Activated effector memory CD4-positive, alpha-beta T cell treated with Interleukin-2 at 50 U/mL for 16 hours (primary cell): ENCODE data around the gene SENP1.

Experiments
- DNase-seq: peaks from one replicate; pipeline ENCODE4 v3.0.0-alpha.2; 2020

SENP1 gene

DNA sequence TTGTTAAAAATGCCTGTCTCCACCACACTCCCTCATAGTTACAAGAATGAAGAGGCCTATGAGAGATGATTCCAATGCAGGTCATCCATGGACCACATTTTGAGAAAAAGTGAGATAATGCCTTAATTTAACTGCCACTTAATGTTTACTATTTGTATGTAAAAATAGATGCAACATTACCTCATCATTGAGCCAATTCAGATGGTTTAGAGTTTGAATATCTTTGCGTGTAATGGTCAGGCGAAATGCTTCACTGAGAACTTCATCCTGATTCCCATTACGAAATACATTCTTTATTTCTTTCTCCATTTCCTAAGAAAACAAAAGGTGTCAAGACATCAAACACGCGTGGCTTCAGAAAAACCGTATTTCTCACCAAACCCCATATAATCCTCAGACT lies 42.3 kb downstream of the SENP1 start:
- DNase-seq = no peak

DNA sequence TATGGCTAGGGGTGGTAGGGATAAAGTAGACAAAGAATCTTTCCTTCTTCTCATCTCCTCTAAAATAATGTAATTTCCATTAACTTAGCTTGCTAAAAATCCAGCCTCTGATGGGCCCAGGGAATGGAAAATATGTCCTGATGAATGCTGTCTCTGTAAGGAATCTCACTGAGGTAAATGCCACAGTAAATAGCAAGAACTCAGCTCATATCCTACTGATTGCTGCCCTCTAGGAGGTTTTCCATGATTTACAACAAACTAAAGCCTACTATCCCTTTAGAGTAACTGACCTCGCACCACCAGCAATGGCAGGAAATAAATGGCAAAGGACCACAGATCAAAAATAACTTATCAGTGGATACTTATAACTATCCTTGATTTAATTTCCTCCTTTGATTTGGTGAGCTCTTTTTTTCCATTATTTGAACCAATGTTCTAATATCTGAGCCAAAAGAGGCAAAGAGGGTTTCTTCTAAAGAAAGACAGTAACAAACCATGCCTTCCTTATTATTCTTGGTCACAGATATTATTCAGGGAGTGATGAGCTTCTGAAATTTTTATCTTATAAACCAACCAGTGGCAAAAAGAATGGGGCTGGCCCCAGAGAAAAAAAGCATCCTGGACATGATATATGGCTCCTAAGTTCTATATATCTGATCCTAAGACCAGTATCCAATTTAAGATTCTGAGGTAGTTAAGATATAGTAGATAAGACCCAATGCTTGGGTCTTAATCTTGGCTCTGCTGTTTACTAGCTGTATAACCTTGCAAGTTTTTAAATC lies 43.8 kb downstream of the SENP1 start:
- DNase-seq = no peak

DNA sequence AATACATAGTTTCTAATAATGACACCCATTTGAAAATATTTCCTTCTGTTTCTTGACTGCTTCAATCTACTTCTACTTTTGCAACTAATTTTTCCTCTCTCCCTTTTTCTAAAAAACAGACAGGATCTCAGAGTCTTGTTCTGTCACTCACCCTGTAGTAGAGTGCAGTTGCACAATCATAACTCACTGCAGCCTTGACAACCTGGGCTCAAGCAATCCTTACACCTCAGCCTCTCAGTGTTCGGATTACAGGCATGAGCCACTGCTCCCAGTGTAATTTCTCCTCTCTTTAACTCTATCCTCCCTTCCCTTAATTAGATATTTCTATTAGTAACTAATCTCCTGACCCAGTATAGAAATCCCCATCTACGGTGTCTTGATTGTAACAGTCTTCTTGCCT lies 45.4 kb downstream of the SENP1 start:
- DNase-seq = no peak

DNA sequence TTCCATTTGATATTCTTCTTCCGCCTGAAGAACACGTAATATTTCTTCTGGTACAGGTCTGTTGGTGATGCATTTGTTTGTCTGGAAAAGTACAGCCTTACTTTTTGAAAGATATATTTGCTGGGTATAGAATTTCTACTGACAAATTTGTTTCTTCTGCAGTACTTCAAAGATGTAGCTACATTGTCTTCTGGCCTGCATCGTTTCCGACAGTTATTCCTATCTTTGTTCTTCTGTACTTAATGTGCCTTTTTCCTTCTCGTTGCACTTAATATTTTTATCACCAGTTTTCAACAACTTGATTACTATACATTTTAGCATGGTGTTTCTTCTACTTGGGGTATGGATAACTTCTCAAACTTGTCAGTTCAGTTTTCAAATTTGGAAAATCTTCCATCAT lies 47.1 kb downstream of the SENP1 start:
- no peak for DNase-seq

DNA sequence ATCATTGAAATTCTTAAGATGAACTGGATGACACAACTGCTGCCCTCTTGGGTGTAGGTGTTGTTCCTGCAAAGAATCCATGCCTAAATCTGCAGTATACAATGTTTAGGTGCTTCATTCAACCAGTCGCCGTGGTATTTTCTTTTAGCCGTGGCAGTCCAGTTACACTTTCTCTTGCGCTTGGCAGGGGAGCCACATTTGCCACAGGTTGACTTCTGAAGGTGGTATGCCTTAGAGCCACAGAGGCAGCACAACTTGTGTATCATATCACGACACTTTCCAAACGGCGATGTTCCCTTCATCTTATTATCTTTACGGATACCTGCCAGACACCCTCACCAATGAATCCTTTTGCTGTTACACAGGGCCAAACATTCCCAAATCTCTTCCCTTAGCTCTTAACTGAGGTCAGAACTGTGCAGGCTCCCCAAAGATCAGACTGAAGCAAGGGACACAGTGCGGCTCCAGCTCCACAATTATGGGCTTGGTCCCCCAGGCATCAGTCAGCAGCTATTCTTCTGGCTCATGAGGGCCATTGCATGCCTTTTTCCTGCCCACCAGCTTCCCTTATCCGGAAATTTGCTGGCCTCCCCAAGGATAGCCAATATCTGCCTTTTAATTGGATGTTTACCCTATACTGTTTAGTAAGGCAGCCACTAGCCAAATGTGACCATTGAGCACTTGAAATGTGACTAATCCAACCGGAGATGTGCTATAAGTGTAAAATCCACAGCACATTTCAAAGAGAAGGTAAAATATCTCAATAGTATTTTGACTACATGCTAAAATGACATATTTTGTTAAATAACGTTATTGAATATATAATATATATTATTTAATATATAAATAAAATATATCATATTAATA lies 50.7 kb downstream of the SENP1 start:
- DNase-seq = no peak

DNA sequence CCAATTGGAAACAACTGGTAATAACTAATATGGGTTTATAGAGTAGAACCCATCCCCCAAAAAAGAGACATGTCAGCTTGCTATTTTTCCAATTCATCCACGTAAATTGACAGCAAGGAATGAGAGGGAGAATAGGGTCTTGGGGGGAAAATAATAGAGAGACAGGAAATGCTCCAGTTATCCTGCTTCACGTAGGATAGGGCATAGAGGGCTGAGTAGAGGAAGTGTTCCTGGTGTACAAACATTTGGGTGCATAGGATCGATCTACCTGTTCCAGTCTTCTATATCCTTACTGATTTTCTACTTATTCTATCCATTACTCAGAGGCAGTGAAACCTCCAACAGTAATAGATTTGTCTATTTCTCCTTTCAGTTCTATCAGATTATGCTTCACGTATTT lies 52.0 kb downstream of the SENP1 start:
- DNase-seq = no peak

DNA sequence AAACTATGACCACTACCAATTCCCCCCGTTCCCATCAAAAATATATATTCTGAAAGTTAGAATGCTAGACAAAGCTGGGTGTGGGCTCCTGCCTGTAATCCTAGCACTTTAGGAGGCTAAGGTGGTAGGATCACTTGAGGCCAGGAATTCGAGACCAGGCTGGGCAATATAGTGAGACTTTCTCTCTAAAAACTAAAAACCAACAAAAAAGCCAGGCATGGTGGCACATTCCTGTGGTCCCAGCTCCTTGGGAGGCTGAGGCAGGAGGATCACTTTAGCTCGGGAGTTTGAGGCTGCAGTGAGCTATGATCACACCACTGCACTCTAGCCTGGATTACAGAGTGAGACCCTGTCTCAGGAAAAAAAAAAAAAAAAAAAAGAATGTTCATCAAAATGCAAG lies 52.8 kb downstream of the SENP1 start:
- no peak for DNase-seq

DNA sequence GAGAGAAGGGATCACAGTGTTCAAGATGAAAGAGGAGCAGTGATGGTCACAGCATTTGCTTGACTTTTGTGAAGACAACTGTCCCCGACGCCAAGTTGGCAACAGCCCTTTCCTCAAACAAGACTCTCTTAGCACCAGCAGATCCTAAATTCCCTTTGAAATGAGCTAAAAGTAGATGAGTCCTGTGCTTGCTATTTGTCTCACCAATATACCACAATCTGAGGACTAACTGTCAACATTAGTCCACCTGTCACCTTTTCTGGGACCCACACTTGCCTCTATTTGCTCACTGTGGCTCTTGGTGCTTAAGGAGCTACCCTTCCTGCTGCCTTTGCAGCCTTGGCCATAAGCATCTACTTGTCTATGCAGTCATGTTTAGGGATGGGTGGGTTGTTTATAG lies 54.2 kb downstream of the SENP1 start:
- no peak for DNase-seq

DNA sequence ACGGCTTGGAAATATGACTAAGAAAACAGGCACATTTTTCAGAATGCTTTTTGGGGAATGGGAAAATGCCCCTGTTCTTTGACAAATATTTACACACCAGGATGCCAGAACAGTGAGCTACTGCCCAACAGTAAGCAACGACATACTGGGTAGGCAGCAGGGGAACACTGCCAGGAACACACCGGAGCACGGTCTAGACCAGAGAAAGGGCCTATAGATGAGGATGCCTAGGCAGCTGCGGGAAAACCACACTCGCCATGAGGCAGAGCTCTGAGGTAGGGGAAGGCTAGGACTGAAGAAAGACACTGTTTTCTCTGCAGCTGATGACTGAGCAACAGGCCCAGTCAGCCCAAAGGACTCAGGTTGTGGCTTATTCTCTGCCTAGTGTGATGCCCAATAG lies 55.7 kb downstream of the SENP1 start:
- no peak for DNase-seq

DNA sequence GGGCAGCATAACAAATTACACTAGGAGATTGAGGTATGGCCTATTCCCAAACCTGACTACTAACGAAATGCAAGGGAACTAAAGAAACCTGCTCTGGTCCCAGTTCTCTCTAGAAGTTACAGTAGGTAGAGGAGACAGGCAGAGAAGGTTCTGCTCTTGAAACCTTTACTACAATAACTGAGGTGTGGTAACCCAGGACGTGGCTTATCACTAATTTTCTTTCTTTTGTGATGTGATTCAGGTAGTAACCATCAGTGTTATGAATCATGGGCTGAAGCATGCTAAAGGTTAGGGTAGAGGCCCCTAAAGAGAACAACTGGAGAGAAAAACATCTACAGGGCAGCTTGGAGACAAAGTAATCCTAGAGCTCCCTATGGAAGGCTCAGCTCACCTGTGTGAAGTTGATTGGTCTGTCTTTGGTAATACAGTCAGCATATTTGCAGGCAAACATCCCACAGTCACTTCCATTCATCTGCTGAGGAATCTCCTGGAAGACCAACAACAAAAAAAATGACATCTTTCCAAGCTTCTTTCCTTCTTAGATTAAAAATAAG lies 59.8 kb downstream of the SENP1 start:
- DNase-seq = no peak

DNA sequence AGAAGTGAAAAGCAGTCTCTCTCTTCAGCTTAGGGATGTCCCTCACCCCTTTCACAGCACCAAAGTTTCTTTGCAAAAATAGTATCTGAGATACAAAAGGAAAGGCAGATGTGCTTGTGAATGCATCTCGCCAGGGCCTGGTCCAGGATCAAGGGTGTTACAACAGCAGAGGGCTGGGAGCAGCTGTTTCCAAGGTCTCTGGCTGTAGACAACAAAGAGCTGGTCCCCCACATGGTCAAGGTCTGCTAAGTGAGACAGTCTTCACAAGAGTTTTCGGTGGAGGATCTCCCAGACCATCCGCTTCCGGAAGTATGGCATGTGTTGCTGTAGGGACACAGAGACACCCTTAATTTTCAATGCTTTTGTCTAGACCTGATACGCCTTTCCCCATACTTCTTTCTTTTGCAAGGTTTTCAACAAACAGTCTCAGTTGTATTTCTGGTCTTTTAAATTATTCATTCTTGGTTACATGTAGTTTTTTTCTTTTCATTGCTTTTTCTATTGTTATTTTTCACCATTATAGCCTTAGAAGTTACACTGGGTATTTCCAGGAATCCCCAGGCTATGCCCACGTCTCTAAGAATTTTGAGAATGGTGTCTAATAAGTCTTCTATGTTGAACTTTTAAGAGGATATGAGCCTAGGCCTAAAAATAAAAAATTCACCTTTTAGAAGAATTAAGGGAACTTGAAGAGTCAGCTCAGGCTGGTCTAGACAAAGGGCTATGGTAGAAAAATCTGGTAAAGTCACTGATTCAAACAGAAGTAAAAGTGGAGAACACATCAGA lies 60.6 kb downstream of the SENP1 start:
- DNase-seq = no peak

DNA sequence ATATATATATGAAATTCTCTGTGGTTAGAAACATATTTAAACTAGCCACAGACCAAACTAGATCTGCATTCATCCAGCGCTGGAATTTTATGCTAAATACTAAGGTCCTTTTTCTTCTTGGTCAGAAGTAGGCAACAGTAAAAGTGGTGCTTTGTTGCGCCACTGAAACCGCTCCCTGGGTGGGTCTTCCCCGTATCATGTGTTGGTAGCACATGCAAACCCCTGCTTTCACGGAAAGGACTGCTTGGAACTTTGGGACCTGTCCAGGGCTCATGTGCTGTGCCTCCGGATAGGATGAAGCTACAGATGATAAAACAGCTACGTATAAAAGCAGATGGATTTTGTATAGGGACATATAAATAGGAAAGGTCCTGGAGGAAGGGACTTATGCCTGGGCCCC lies 61.5 kb downstream of the SENP1 start:
- no peak for DNase-seq

DNA sequence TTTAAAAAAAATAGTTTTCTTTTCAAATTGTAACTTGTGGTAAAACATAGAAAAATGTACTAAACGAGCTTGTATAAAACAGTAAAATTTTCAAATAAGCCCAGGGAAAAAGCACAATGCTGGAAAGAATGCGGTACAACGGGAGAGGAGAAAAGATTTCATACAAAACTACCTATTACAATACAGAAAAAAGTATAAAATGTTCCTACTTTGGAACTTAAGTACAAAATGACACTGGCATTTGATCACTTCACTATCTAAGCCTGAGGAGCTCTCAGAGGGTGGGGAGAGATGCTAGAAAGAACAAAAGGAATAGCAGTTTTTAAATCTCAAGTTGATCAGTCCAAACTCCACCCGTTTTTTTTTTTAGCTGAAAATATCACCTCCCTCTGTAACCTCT lies 62.1 kb downstream of the SENP1 start:
- DNase-seq = no peak

DNA sequence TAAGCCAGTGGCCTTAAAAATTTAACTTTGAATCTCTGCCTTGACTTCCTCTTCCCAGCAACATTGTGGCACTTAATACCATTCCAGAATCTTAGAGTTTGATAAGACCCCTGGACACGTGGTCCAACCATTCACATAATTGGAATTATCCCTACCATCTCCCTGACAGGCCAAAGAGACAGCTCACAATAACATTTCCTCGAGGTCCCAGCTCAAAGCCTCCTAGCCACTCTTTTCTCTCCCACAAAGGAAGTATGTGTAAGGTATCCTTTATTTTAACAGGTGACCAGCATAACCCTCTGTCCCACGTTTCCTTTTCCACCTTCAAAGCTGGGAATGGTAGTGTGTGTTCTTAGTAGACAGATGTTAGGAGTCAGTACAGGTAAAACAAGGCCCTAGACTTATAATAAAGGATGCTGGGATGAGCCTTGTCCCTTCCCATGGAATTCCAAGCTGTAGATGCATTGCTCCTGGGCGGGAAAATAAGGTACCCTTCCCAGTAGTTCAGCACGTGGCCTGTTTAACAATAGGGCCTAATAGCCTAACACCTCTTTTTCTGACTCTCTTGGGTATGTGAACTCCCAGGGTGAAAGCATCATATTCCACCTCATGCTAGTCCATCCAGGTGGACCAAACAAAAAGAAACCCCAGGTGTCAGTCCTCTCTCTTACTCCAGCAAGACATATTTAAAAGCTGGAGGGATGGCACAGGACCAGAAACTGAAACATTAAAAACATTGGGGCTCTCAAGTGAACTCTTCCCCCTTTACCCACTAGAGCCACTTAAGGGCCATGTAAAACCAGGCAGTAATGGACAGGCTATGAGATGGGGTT lies 64.1 kb downstream of the SENP1 start:
- DNase-seq = no peak

DNA sequence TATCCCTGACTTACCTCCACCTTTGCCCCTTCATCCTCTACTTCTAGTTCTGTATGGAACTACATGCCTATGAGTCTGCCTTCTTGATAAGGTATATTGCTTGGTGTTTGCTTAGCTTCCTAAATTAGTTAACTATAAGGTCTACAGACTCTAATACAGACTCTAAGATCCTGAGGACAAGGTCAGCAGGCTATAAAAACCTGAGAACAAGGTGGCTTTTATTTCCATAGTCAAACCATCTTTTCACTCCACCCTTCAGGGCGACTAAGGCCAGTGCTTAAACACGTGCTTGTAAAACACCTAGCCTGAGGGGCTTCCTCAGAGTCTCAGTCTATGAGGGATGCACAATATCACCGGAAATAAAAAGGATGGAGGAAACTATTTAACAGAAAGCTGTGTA lies 65.5 kb downstream of the SENP1 start:
- DNase-seq = no peak

DNA sequence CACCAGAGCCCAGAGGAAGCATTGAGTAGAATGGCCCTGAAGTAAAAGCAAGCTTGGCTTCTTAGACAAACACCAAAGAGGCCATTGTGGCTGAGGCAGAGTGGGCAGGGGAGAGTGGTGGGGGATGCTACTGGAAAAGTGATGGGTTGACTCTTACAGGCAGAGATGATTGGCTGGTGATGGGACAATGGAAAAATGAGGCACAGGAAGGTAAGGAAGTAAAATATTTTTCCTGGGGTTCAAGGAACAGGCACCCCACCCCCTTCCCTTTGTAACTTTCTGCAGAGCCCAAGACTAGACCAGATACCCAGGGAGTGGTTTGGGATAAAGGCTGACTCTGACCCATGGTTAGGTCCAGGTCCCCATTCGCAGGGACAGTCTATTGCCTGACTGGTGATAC lies 66.7 kb downstream of the SENP1 start:
- no peak for DNase-seq

DNA sequence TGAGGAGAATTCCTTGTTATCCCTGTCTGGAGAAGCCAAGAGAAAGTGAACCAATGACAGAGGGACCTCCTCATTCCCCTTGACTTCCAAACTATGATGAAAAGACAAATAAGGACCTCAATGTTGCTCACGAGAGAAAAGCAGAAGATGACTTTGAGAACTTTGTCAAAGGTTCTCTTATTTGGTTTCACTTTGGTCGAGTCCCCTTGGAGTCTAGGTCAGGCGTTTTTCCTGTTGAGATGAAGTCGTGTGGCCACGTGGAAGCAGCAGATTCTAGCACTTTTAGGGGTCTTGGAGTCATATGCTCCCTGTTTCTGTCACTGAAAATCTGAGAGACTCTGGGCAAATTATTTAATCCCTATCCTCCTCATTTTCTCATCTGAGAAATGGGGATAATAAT lies 67.8 kb downstream of the SENP1 start:
- DNase-seq = no peak

DNA sequence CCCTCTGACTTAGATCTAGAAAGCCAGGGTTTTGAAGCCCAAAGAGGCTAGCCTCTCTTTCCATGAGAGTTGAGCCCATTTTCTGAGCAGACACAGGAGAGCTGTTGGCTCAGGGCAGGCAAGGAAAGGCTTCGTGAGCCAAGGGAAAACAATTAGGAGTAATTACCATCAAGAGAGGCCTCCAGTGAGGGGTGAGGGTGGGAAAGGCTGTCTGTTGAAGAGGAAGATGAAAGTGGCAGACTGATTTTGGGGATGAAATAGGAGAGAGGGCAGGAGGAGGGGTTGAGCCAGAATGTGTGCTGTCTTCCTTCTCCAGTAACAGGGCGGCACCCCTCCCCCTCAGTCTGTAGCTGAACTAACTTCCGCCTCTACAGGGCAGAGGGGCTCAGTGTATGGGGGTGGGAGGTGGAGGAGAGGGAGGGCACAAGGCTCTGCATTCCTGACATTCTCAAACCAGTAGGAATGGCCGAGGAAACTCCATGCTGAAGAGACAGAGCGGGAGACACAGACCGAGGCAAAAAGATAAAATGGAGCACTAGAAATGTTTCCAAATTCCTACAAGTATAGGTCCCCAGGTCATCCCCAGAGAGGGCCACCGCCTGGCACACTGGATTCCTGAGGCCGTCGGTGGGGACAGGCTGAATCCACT lies 68.5 kb downstream of the SENP1 start:
- no peak for DNase-seq

DNA sequence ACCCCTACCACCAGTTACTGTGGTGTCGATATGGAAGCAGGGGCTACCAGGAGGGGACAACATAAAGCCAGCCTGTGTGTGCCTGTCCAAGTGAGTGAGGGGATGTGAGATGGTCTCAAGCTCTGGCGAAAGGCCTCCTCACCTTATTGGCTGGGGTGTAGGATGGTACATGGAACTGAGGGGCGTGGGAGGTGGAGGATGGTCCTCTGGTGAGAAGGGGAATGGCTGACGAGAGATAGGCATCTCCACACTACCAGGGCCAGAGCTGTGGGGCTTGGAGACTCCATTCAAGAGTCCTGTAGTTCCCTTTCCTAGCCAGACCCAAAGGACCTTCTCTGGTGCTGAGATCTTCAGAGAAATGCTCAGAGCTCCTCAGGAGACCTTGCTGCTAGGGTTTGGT lies 69.1 kb downstream of the SENP1 start:
- no peak for DNase-seq

DNA sequence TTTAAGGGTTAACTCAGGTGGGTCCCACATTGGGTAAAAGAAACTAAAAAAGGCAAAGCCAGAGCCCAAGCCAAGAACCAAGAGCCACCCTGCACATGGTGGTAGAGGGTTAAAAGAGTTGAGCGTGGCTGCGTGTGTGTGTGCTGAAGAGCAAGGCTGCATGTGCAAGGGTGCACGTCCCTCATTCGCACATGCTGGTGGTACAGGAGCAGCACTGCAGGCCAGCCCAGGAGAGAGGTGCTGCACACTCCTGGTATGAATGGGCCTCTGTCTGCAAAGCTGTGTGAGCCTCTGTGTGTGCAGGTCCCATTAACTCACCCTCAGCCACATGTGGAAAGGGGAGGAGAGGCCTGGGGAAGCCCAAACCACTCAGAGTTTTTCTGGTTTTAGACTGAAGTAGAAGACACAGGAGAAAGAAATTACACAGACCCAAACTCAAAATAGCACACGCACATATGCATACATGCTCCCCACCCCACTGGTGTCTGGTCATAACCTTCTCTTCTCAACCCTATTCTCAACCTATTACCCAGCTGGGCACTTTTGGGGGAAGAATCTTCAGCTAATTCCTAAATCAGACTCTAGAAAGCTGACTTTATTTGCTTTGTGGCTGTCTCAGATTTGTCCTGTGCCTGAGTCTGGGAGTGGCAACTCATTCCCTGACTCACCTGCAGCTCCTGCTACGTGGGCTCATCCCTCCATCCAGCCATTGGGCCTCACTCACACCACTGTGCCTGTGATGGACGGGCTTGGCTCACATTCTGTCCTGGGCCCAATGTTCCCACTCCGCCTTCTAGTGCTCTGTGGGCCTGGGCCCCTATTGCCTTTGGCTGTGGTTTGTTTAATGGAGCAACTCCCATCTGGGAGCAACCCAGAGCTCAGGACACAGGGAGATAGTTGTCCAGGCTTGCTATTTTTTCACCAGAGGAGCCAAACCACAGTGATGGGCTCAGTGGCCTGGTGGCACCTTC lies 70.8 kb downstream of the SENP1 start:
- no peak for DNase-seq

DNA sequence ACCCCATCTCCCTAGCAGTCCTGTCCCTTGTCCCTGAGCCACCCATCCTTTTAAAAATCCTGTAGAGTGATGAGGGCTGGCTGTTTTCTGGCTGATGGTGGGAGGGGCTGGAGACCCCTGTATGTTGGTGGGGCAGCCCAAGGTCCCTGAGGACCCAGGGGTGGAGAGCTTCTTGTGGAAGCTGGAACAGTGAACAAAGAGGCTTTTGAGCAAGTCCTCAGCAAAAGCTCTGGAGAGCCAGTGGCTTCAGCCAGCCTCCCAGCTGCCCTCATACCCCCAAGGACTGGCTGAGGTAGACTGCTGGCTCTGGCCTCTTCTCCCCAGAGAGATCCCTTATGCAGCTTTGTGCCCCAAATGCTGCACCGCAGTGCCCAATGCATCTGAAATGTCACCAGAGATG lies 72.4 kb downstream of the SENP1 start:
- no peak for DNase-seq
